ENCODE results near the gene PVRIG. TPM values are rescaled to one million over a fixed set of nuclear protein-coding genes. Genes with fewer than 3 reads are reported as not detected.
"Not testable (repeated sequence)": the region's sequence is repeated elsewhere in the genome, so short reads cannot be mapped to it uniquely, and the experiment has no call there.

The PVRIG gene
- polyA plus RNA-seq (2011; rRNA removed) = not detected in 2 replicates
- polyA minus RNA-seq (2011; rRNA and poly(A)+ RNA removed) = not detected in 2 replicates

- POLR2A ChIA-PET; H3K4me3 ChIP-seq (ENCODE audit: low read depth, low read length); DNase-seq (ENCODE audit: low read depth); H3K27me3 ChIP-seq (ENCODE audit: control insufficient read depth, insufficient read depth, low read length); H3K36me3 ChIP-seq (ENCODE audit: control insufficient read depth, insufficient read depth, low read length): not testable (repeated sequence)
- CTCF ChIA-PET = interaction anchor here (9.9 kb wide), 1 partner anchor 88 kb away, joined by 147 read pairs; no protein-coding TSS in a partner anchor
These were observed at the start of gene PVRIG for GRCh38 chr7:100219801-100220585. PVRIG (plus strand) TSS chr7:100219949; CDS start chr7:100219971, 22 bp downstream.

- POLR2A ChIA-PET = no interaction called here
These were observed 49.5 kb upstream of the PVRIG start for GRCh38 chr7:100170101-100170897.

GRCh38 chr7:100171087-100171681 lies 48.6 kb upstream of the PVRIG start:
- Histone ChIP-seq H3K4me3 (ENCODE audit: low read depth, low read length) (peak overlapping the region; percentile 12), H3K36me3 (ENCODE audit: control insufficient read depth, insufficient read depth, low read length) (no peaks in the 10 kb centered on the region), H3K27me3 (ENCODE audit: control insufficient read depth, insufficient read depth, low read length) (no peaks in the 10 kb centered on the region)
- ChIA-PET CTCF (no interaction called here), POLR2A (no interaction called here)
- no peak for TF ChIP-seq CTCF (IDR thresholded peaks at IDR 0.05; ENCODE audit: insufficient read depth, low read depth, low read length)
- no peak for DNase-seq (ENCODE audit: low read depth)

More at GRCh38 chr7:100170101-100170897, 49.5 kb upstream of the PVRIG start:
- DNase-seq (ENCODE audit: low read depth) = no peak
- no peaks in the 10 kb centered on the region for H3K27me3 ChIP-seq (ENCODE audit: control insufficient read depth, insufficient read depth, low read length)
- no peak overlapping the region for H3K4me3 ChIP-seq (ENCODE audit: low read depth, low read length)
- H3K36me3 ChIP-seq (ENCODE audit: control insufficient read depth, insufficient read depth, low read length) = no peaks in the 10 kb centered on the region
- TF ChIP-seq CTCF (IDR thresholded peaks at IDR 0.05; ENCODE audit: insufficient read depth, low read depth, low read length) = no peak
- CTCF ChIA-PET = no interaction called here

- ChIA-PET POLR2A (no interaction called here), CTCF (no interaction called here)
- no peak for TF ChIP-seq CTCF (IDR thresholded peaks at IDR 0.05; ENCODE audit: insufficient read depth, low read depth, low read length)
- Histone ChIP-seq H3K27me3 (ENCODE audit: control insufficient read depth, insufficient read depth, low read length) (no peaks in the 10 kb centered on the region), H3K36me3 (ENCODE audit: control insufficient read depth, insufficient read depth, low read length) (no peaks in the 10 kb centered on the region), H3K4me3 (ENCODE audit: low read depth, low read length) (no peak overlapping the region)
- DNase-seq (ENCODE audit: low read depth) = no peak
These were observed 47.9 kb upstream of the PVRIG start for GRCh38 chr7:100171840-100172239.

- DNase-seq (ENCODE audit: low read depth) = no peak
- TF ChIP-seq CTCF (IDR thresholded peaks at IDR 0.05; ENCODE audit: insufficient read depth, low read depth, low read length) = no peak
- Histone ChIP-seq H3K4me3 (ENCODE audit: low read depth, low read length) (no peak overlapping the region), H3K27me3 (ENCODE audit: control insufficient read depth, insufficient read depth, low read length) (no peaks in the 10 kb centered on the region), H3K36me3 (ENCODE audit: control insufficient read depth, insufficient read depth, low read length) (no peaks in the 10 kb centered on the region)
- ChIA-PET POLR2A (no interaction called here), CTCF (no interaction called here)
These were observed 45.8 kb upstream of the PVRIG start for GRCh38 chr7:100173806-100174495.

Measured in BJ (cell line).